Immature natural killer cell (primary cell): Measurements from ENCODE around the gene TFEB. TPM values are rescaled to one million over a fixed set of nuclear protein-coding genes. Genes with fewer than 3 reads are reported as not detected.

Source experiments
- DNase-seq, 3 donors: peaks; one replicate each; pipeline ENCODE4 v3.0.0; 2022; ENCODE audit warnings: mixed read lengths in 1 of 3
- H3K27ac Mint-ChIP-seq, 6 donors: one replicate each; pipeline ENCODE4 v1.8.0; 2020; ENCODE audit warnings: mixed read lengths in 6 of 6, mild to moderate bottlenecking in 5 of 6, inconsistent platforms in 4 of 6, moderate library complexity in 3 of 6
- H3K27me3 Mint-ChIP-seq, 3 donors: one replicate each; pipeline ENCODE4 v1.8.0; 2020 to 2021; ENCODE audit warnings: low read depth in 3 of 3, mild to moderate bottlenecking in 3 of 3, mixed read lengths in 3 of 3, moderate library complexity in 3 of 3, inconsistent platforms in 1 of 3
- H3K36me3 Mint-ChIP-seq, 3 donors: one replicate each; pipeline ENCODE4 v1.8.0; 2020; ENCODE audit warnings: mixed read lengths in 3 of 3, inconsistent platforms in 2 of 3, mild to moderate bottlenecking in 2 of 3
- H3K4me1 Mint-ChIP-seq, 2 donors: one replicate each; pipeline ENCODE4 v1.8.0; 2020; ENCODE audit warnings: inconsistent platforms in 2 of 2, mild to moderate bottlenecking in 2 of 2, mixed read lengths in 2 of 2, moderate library complexity in 1 of 2
- H3K4me3 Mint-ChIP-seq, 5 donors: one replicate each; pipeline ENCODE4 v1.8.0; 2020; ENCODE audit warnings: mild to moderate bottlenecking in 5 of 5, mixed read lengths in 5 of 5, inconsistent platforms in 3 of 5, moderate library complexity in 3 of 5
- H3K9me3 Mint-ChIP-seq, 6 donors: one replicate each; pipeline ENCODE4 v1.8.0; 2020; ENCODE audit warnings: mild to moderate bottlenecking in 6 of 6, mixed read lengths in 6 of 6, inconsistent platforms in 4 of 6, moderate library complexity in 3 of 6
- polyA plus RNA-seq, 3 donors: library from polyadenylated mRNA; unstranded; fragments of 300-500 nt; fragmentation: Illumina TruSeq; gene quantifications; one replicate each; pipeline ENCODE4 v1.2.3, GENCODE V29; 2021

Gene TFEB
- polyA plus RNA-seq, 3 donors from 2014 or later: 18.9 to 62.3 (median 23.9) TPM

DNA sequence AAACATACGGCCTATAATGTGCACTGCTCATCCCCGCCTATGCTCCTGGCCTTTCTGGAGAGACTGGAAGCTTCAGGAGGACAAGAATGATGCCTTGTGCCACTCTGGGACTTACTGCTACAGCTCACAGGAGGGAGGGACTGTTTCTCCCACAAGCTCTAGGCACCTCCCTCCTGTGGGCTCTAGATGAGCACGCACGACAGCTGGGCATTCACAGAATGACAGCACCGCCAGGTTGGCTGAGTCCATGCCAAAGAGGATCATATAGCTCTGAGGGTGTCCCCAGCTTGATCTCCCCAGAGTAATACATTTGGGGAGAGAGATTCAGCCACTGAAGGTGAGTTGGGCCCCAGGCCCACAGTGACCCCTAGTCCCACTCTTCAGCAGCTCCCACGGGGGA lies 21.9 kb upstream of the TFEB start:
- Mint-ChIP-seq H3K4me1 (no peaks in the 10 kb centered on the region), H3K9me3 (no peaks in the 10 kb centered on the region), H3K36me3 (no peaks in the 10 kb centered on the region), H3K27ac (no peak overlapping the region), H3K27me3 (peaks cover 0 to 5% (median 2%) of the 10 kb centered on the region in 3 donors), H3K4me3 (no peak overlapping the region)
- no peak for DNase-seq

GRCh38 chr6:41756354-41756753 lies 20.9 kb upstream of the TFEB start:
- peaks cover 0 to 5% (median 2%) of the 10 kb centered on the region in 3 donors for H3K27me3 Mint-ChIP-seq
- H3K9me3 Mint-ChIP-seq: no peaks in the 10 kb centered on the region
- no peaks in the 10 kb centered on the region for H3K36me3 Mint-ChIP-seq
- no peaks in the 10 kb centered on the region for H3K4me1 Mint-ChIP-seq
- H3K4me3 Mint-ChIP-seq: no peak overlapping the region
- DNase-seq: no peak
- H3K27ac Mint-ChIP-seq: no peak overlapping the region

DNA sequence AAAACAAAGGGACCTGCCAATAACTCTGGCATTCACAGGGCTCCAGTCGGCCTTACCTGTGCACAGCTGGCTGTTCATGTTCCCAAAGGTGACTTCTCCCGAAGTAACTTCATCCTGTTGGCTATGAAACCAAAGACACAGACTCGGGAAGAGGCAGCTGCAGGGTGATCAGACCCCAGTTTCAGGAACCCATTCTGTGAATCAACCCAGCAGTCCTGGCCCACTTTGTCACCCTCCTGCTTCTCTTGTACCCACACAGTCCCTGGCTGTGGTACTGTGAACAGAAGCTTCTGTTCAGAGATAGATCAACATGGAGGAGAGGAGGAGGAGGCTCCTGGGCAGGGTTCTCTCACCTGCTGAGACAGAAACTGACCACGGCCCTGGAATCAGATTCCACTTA lies 20.5 kb upstream of the TFEB start:
- DNase-seq: no peak
- no peaks in the 10 kb centered on the region for H3K36me3 Mint-ChIP-seq
- no peaks in the 10 kb centered on the region for H3K9me3 Mint-ChIP-seq
- H3K4me1 Mint-ChIP-seq: no peaks in the 10 kb centered on the region
- H3K4me3 Mint-ChIP-seq: no peak overlapping the region
- no peak overlapping the region for H3K27ac Mint-ChIP-seq
- peaks cover 2 to 4% (median 2%) of the 10 kb centered on the region in 3 donors for H3K27me3 Mint-ChIP-seq

- Mint-ChIP-seq H3K27me3 (peaks cover 0 to 2% (median 2%) of the 10 kb centered on the region in 3 donors), H3K27ac (no peak overlapping the region), H3K4me1 (no peaks in the 10 kb centered on the region), H3K9me3 (no peaks in the 10 kb centered on the region), H3K4me3 (no peak overlapping the region), H3K36me3 (peaks cover 0 to 7% (median 0%) of the 10 kb centered on the region in 3 donors)
- DNase-seq: no peak
These were observed 15.0 kb upstream of the TFEB start for GRCh38 chr6:41750374-41750773.

DNA sequence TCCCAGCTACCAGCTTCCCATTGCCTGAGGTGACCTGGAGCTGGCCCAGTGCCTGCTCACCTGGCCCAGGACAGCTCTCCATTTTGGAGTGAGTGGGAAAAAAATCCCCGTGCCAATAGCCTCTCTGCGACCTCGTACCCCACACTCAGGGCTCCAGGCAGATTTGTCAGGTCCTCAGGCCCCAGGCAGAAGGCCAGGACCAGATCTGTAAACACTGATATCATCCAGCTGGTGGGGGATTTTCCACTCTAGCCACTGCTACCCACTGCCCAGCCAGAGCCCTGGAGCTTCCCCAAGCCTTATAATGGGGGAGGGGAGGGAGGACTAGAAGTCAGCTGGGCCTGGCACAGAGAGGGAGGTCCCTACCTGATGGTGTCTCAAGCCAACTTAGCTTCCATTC lies 13.1 kb upstream of the TFEB start:
- H3K27me3 Mint-ChIP-seq: peaks cover 0 to 2% (median 2%) of the 10 kb centered on the region in 3 donors

DNA sequence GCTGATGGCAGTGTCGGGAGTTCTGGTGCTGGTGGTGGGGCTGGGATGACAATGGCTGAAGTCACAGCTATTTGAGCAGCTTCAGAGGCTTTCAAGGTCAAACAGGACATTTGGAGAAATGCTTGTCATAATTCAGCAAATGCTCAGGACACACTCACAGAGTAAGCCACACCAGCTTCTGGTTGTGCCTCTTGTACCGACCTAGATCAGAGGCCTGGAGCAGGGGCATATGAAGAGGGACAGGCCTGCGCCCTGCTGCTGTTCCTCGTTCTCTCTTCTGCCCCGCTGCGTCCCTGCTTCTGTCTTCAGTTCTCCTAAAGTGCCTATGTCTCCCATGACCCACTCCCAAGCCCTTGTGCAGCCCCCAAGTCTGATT lies 12.7 kb upstream of the TFEB start:
- Mint-ChIP-seq H3K27ac (no peak overlapping the region), H3K4me3 (no peak overlapping the region), H3K36me3 (peaks cover 0 to 7% (median 0%) of the 10 kb centered on the region in 3 donors), H3K27me3 (peaks cover 0 to 2% (median 2%) of the 10 kb centered on the region in 3 donors), H3K9me3 (no peaks in the 10 kb centered on the region), H3K4me1 (no peaks in the 10 kb centered on the region)
- DNase-seq: no peak

More for the DNA sequence above, 13.1 kb upstream of the TFEB start:
- peaks cover 0 to 7% (median 0%) of the 10 kb centered on the region in 3 donors for H3K36me3 Mint-ChIP-seq
- H3K4me1 Mint-ChIP-seq: no peaks in the 10 kb centered on the region
- no peaks in the 10 kb centered on the region for H3K9me3 Mint-ChIP-seq
- no peak overlapping the region for H3K27ac Mint-ChIP-seq
- no peak for DNase-seq
- no peak overlapping the region for H3K4me3 Mint-ChIP-seq

- peaks cover 0 to 7% (median 0%) of the 10 kb centered on the region in 3 donors for H3K36me3 Mint-ChIP-seq
- peaks cover 2 to 5% (median 3%) of the 10 kb centered on the region in 3 donors for H3K27me3 Mint-ChIP-seq
- H3K27ac Mint-ChIP-seq: no peak within 1 kb of the TSS
- no peak for DNase-seq
- no peaks in the 10 kb centered on the region for H3K9me3 Mint-ChIP-seq
- H3K4me1 Mint-ChIP-seq: no peaks in the 10 kb centered on the region
- no peak within 1 kb of the TSS for H3K4me3 Mint-ChIP-seq
These were observed 12.1 kb upstream of the TFEB start, which contains the start of gene PGC for GRCh38 chr6:41747256-41748101. TSS of gene PGC (minus strand) at chr6:41747397. CDS start at chr6:41747334, 63 bp downstream.

- Mint-ChIP-seq H3K4me1 (no peaks in the 10 kb centered on the region), H3K27ac (no peak overlapping the region), H3K36me3 (peaks cover 0 to 7% (median 0%) of the 10 kb centered on the region in 3 donors), H3K27me3 (peaks cover 1 to 5% (median 4%) of the 10 kb centered on the region in 3 donors), H3K9me3 (no peaks in the 10 kb centered on the region), H3K4me3 (no peak overlapping the region)
- DNase-seq: no peak
These were observed 10.7 kb upstream of the TFEB start for GRCh38 chr6:41746107-41746506.

DNA sequence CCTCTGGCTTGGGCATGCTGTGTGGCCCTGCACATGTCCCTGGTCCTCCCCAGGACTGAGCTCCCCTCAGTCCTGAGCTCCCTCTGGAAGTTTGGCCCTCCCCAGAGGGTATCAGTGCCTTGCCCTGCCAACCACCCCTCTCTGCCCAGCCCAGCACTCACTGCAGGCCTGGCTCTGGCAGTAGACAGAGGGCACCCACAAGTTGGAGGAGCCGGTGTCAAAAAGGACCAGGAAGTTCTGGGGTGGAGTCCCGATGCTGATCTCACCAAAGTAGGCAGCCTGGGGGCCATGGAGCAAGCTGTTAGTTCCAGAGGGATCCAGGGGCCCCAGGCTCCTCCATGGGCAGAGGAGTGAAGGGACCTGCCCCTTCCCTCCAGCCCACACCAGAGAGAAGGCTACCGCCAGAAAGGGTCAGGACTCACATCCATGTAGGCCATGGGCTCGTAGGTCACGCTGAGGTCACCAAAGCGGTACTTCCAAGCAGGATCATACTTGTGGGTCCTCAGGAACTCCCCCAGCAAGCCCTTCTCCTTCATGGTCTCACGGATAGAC lies 8.9 kb upstream of the TFEB start:
- no peak overlapping the region for H3K27ac Mint-ChIP-seq
- H3K27me3 Mint-ChIP-seq: peaks cover 0 to 5% (median 4%) of the 10 kb centered on the region in 3 donors
- H3K4me1 Mint-ChIP-seq: no peaks in the 10 kb centered on the region
- no peak for DNase-seq
- H3K36me3 Mint-ChIP-seq: no peaks in the 10 kb centered on the region
- no peak overlapping the region for H3K4me3 Mint-ChIP-seq
- no peaks in the 10 kb centered on the region for H3K9me3 Mint-ChIP-seq

DNA sequence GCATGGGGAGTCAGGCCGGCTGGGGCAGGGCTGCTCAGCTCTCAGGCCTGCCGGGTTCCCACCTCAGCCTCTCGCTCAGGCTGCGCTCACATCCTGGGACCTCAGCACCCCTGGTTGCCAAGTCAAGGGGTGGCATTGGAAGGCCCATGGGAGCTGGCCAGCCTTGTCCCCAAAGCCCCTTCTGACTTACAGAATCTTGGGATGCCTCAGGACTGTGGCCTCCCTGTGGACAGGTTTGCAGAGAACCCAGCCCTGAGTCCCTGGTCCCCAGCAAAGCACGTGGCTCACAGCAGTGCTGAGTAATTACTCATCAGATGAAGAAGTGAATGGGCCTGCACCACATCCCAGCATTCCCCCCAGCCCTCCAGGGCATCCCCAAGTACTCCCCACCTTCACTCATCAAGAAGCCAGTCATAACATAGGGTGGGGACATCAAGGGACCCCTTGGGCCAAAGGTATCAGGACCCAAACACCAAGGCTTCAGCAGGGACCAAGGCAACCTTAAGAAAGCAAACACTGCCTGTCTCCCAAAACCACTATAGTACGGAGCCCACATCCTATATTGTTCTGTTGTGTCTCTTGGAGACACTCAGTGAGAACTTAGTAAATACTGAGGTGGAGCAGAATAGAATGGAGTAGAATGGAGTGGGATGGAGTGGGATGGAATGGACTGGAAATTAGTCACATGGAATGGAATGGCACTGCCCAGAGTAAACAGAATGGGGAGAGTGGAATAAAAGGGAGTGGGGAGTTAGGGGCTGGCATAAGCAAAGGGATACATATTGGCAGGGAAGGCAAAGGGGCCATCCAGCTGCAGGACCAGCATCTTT lies 8.2 kb upstream of the TFEB start:
- Mint-ChIP-seq H3K27me3 (peaks cover 0 to 5% (median 4%) of the 10 kb centered on the region in 3 donors), H3K4me1 (no peaks in the 10 kb centered on the region), H3K27ac (peak overlapping the region in 1 of 6 donors; percentile 29), H3K9me3 (no peaks in the 10 kb centered on the region), H3K36me3 (no peaks in the 10 kb centered on the region), H3K4me3 (no peak overlapping the region)
- no peak for DNase-seq

DNA sequence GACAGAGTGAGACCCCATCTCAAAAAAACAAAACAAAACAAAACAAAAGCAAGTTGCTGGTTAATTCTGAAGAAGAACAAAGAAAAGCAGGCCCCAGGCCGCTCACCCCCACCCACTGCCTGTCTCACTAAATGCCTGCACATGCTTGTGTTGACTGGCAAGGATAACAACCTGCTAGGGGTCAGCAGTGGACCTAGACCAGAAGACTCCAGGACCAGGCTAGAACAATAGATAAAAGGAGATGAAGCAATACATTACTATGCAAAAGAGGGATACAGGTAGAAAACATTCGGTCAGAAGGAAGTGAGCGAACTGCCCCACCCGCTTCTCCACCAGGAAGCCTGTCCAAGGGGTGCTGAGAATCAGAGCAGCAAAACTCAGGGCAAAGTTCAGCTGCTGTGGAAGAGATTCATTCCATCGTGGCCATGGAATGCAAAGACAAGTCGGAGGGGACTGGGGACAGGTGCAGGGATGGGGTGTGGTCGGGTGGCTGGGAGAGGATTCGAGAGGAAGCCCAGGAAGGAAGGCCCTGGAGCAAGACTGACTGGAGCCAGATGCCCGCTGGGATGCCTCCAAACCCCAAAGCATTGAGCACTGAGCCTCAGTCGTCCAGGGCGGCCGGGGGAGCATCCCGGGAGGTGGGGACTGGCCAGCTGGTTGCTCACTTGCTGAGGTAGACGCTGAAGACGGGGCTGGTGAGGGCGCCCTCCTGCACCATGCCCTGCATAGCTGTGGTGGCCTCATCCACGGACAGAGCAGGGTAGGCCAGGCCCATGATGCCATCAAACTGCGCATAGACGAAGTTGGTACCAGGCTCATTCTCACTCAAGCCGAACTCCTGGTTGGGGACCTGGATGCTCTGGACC lies 6.5 kb upstream of the TFEB start:
- Mint-ChIP-seq H3K4me3 (no peak overlapping the region), H3K4me1 (no peaks in the 10 kb centered on the region), H3K9me3 (no peaks in the 10 kb centered on the region), H3K36me3 (no peaks in the 10 kb centered on the region), H3K27me3 (peaks cover 0 to 4% (median 4%) of the 10 kb centered on the region in 3 donors), H3K27ac (no peak overlapping the region)
- no peak for DNase-seq

DNA sequence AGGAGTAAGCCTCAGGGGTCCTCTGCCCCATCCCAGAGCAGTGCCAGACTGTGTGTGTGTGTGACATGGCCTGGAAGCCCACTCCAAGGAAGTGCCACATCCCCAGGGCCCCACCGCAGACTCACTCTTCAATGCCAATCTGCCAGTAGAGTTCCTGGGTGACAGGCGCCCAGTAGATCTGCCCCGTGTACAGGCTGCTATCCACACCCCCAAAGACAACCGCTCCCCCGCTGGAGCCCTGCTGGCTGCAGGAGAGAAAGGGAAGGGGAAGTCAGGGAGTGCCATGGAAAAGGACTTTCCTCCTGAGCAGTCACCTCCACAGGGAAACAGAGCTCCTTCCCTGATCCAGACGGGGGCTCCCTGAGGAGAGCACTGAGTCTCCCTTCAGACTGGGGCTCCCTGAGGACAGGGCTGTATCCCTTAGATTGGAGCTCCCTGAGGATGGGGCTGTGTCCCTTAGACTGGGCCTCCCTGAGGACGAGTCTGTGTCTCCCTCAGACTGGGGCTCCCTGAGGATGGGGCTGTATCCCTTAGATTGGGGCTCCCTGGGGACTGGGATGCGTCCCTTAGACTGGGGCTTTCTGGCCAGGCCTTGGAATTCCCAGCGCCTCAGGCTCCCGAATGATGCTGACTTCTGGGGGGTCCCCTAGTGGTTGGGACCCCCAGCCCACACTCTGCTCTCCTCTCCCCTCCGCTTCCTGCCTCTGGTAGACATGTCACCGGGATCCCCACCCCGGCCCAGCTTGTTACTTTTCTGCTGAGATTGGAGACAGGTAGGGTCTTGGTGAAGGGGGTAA lies 5.2 kb upstream of the TFEB start:
- no peaks in the 10 kb centered on the region for H3K9me3 Mint-ChIP-seq
- no peak for DNase-seq
- H3K4me1 Mint-ChIP-seq: peaks cover 0 to 3% of the 10 kb centered on the region in 2 donors
- no peak overlapping the region for H3K4me3 Mint-ChIP-seq
- no peaks in the 10 kb centered on the region for H3K36me3 Mint-ChIP-seq
- H3K27ac Mint-ChIP-seq: no peak overlapping the region
- H3K27me3 Mint-ChIP-seq: peaks cover 0 to 7% (median 4%) of the 10 kb centered on the region in 3 donors
